T-helper 2 cell (primary cell): ENCODE data around the gene ZWILCH.

Source experiments
- DNase-seq, 5 experiments: peaks; one replicate each; pipeline versions ENCODE4 v3.0.0 to v3.0.0-alpha.2; 2012 to 2022

ZWILCH gene

DNA sequence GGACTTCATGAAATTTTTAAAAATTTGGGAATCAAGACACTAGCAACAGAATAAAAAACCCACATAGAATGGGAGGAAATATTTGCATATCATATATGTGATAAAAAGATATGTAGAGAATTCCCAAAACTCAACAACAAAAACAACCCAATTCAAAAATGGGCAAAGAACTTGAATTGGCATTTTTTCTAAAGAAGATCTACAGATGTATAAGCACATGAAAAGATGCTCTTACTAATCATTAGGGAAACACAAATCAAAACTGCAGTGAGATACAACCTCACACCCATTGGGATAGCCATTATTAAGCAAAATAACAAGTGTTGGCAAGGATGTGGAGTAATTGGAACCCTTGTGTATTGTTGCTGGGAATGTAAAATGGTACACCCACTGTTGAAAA lies 50.6 kb downstream of the ZWILCH start:
- DNase-seq = no peak

DNA sequence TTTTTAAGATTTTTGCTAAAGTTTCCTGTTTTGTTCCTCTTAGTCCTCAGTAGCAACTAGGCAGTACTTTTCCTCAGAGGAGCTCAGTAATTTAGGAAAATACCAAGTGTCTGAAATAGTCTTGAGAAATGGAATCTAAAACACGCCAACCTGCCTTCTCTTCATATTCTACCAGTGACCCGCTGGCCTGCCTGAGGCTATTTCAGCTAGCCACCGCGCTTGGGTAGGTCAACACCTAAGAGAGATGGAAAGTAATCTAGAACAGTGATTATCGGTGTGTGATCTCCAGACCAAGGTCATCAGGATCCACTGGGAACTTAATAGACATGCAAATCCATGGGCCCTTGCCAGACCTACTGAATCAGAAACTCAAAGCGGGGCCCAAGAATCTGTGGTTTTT lies 53.1 kb downstream of the ZWILCH start:
- DNase-seq = no peak

DNA sequence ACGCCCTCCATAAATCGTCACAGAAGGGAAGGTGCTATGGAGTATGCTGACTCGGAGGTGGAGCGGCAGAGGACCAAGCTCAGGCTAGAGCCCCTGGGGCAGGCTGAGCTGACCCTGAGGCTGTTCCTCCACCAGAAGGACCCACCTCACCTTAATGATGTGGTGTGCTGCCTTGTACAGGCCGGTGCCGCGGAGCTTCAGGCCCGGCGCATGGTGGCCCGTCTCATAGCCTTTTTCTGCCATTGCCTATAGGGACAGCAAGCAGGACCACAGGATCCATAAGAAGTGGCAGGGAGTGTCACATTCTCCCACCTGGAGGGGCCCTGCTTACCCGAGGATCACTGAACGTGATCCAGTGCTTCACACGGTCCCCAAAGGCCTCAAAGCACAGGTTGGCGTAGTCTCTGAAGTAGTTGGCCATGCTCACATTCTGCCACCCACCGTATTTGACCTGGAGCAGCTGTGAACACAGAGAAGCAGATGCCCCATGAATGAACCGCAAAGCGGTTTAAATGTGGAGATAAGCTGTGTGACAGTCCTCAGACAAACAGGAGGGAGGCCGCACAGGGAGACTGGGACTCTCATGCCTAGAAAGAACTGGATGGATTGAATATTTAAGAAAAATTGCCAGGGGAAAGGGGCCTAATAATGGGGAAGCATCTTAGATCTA lies 55.9 kb downstream of the ZWILCH start:
- no peak for DNase-seq

DNA sequence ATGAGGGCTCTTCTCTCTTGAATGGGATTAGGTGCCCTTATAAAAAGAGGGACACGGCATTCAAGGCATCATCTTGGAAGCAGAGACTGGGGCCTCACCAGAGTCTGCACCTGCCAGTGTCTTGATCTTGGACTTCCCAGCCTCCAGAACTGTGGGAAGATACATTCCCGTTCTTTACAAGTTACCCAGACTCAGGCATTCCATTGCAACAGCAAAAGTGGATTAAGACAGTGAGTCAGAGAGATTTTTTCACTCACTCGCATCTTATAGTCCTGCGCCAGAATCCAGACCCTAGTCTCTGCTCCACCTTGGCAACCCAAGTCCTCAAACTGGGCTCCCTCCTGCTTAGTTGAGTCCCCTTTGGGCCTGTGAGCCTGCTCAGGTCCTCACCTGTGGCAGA lies 58.0 kb downstream of the ZWILCH start:
- DNase-seq = no peak

DNA sequence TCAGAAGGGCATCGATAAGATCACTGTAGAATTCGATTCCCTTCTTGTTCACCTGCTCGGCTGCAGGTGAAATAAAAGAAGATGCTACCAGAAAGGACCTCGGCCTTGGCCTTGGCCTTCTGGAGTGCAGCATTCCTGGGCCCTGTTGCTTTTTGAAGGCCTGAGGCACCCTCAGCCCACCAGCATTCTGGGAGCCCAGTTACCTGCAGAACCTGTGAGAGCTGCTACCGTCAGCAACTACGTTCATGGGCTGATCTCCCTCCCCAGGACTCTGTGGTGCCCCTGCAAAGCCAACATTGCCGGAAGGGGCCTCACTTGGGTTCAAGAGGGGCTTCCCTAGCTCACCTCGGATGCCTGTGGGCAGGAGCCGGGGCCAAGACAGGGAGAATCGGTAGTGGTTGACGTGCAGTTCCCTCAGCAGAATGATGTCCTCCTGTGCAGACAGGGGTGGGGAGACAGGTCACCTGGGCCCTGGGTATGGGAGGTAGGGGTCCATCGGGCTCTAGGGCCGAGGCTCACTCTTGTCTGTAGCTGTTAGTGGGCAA lies 58.5 kb downstream of the ZWILCH start:
- no peak for DNase-seq

DNA sequence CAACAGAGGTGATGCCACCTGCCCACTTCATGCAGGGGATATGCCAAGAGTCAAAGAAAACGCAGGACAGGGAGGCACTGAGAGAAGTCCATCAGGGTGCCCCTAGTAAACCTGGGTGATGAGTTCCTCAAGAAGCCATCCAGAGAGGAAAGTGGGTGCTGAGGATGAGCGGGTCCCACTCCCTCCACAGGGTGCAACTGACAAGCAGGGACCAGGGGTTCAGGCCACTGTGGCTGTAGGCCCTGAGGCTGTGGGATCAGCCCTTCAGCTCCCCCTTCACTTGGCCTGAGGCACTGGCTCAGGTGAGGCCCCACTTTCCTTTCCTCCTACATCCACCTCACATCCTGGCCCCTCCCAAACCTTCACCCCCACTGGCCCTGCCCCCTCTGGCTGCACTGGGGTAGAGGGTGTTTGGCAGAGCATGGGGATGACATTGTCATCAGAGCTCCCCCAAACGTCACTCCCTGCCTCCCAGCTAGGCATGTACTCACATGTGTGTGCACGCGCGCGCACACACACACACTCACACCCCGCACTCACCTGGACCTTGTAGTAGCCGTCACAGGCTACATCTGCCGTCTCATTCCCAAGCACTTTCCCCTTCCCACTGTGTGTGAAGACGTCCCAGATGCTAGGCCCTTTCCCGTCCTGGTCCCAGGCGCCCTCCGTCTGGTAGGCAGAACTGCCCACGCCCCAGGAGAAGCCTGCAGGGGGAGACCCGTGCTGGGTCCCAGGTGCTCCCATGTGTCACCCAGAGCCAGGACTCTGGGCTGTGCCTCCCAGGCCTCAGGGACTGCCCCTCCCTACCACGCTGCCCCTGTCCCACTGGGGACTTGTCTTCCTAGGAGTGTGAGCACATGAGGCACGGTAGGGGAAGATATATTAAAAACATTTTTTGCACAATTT lies 59.3 kb downstream of the ZWILCH start:
- no peak for DNase-seq

DNA sequence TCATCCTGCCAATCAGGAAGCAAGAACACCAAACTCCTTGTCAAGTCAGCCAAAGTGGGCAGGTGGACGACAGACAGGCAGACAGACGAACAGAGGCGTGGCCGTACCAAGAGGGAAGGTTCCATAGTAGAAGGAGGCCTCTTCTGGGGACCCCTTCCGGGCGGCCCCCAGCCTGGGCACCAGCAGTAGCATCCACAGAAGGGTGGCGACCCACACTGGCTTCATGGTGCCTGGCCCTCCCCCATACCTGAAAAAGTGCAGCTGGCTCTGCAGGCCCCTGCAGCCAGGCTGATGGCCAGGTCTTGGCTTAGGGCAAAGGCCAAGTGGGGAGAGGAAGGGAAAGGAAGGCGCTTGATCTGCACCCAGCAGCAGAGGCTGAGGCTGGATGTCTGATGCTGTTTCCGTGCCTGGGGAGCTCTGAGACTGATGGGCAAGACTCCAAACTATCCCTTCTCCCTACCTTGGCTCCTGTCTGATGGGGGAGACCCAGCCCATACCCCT lies 60.1 kb downstream of the ZWILCH start:
- DNase-seq = no peak

DNA sequence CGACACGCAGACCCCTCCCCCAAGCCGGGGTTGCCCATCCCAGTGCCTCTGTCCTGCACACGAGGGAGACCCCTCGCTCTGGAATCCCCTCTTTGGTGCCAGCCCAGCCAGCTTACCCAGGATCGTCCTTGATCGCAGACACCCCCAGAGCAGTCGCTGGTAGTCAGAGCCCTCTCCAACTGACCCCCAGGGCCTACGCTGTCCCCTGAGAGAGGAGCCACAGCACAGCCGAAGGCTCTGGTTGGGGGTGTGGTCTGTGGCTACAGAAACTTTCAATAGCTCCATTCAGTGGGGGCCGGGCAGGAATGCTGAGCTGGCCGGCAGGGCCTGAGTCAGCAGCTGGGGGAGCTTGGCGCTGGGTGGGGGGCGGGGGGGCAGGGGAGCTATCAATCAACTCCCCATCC lies 60.6 kb downstream of the ZWILCH start, which contains the start of gene LCTL:
Gene LCTL, minus strand, starts transcription at position 258 of the 404 bp plus-strand sequence. CDS start 633 bp downstream, outside the sequence.
- no peak for DNase-seq

DNA sequence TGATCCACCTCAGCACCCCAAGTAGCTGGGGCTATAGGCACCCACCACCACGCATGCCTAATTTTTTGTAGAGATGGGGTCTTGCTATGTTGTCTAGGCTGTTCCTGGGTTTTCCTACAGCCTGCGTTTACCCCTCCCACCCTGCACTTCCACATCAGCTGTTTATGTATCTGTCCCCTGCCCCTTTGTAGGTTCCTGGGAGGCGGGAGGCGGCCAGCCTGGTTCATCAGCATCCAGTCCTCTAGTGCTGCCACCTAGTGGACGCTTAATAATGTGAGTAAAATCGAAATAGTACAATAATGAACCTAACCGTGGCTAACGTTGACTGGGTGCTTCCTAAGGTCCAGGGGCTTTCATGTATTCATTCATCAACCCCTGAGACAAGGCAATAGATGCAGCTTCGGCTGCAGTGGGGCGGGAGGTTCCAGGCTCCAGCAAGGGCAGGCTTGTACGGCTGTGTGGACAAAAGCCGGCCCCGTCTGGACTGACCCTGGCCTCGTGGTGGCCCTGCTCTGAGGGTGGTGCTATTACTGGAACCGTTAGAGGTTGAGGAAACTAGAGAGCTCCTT lies 61.9 kb downstream of the ZWILCH start:
- DNase-seq = peak in 4 of 5 experiments; percentile 9 to 61 (median 13)

DNA sequence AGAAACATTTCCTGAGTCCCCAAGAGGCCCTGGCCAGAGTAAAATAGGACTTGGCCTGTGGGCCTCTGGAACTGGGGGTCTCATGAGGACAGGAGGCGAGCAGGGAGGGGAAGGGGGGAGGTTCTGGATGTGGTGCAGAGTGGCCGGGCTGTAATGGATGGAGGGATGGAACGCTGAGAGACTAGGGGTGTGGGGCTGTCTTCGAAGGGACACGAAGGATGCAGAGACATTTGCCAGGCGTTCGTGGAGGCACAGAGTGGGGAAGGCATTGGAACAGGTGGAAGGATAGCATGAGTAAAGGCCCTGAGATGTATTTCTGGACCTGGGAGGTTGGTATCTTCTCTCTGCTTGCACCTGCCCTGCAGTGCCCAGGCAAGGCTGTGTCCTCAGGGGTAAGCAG lies 62.8 kb downstream of the ZWILCH start:
- DNase-seq = no peak

DNA sequence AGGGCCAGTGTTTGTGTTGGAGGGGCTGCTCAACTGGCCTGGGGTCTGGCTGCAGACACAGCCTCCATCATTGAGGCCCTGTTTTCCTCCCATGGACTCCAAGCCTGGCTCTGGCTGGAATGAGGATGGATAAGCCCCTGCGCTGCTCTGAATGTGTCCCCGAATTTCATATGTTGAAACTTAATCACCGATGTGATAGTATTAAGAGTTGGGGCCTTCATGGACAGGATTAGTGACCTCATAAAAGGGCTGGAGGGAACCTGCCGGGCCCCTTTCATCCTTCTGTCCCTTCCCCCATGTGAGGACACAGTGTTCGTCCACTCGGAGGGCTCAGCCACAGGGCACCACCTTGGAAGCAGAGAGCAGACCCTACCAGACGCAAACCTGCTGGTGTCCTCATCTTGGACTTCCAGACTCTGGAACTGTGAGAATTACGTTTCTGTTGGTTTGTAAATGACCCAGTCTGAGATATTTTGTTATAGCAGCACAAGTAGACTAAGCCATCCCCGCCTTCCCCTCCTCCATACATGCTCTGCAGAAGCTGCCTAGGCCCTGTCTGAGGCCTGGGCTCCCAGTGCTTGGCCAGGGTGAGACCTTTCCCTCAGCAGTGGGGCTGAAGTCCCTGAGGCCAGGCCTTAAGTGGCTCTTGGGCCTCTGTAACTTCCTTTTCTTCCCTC lies 64.5 kb downstream of the ZWILCH start:
- no peak for DNase-seq

DNA sequence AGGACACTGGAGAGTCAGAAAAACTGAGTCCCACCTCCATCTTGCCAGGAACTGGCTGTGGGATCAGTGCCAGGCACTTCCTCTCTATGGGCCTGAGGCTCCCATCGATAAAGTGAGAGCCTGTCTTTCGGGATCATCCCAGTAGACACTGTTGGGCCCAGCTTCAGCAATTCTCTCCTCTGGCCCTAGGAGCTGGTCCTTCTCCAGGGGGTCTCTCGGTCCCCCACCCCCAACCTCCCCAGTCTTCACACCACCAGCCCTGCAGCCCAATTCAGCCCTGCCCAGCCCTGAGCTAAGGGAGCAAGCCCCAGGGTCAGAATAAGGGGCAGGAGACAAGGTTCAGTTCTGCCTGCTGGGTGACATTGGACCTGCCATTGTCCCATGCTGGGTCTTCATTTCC lies 65.2 kb downstream of the ZWILCH start:
- no peak for DNase-seq

DNA sequence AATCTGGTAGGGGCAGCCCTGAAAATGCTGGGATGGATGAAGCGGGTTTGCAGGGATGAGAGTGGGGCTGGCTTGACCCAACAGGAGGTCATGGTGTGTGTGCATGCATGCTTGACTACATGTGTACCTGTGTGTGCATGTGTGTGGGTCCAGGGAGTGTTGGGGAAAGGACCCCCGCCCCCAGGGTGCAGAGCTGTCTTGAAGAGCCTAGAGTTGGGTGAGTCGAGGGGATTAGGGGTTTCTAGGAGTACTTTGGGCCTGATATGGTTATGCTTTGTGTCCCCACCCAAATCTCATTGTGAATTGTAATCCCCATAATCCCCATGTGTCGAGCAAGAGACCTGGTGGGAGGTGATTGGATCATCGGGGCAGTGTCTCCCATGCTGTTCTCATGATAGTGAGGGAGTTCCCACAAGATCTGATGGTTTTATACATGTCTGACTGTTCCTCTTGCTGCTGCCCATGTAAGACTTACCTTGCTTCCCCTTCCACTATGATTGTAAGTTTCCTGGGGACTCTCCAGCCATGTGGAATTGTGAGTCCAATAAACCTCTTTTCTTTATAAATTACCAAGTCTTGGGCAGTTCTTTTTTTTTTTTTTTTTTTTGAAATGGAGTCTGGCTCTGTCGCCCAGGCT lies 65.8 kb downstream of the ZWILCH start:
- DNase-seq = no peak

DNA sequence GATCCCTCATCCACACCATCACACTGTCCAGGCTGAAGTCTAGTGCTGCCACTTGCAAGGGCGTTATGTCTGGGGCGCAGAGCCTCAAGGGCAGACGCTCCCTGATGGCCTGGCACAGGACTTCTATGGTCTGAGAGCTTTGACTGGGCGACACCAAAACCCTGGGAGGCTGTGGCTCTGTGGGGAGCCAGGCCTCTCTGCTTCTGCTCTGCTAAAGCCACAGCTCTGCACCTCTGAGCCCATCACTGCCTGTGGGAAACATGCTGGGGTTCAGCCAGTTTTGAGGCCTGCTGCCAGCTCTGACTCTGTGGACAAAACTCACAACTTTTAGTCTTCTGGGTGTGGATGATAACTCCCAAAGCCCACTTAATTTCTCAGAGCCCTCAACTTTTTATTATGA lies 67.0 kb downstream of the ZWILCH start:
- DNase-seq = no peak

DNA sequence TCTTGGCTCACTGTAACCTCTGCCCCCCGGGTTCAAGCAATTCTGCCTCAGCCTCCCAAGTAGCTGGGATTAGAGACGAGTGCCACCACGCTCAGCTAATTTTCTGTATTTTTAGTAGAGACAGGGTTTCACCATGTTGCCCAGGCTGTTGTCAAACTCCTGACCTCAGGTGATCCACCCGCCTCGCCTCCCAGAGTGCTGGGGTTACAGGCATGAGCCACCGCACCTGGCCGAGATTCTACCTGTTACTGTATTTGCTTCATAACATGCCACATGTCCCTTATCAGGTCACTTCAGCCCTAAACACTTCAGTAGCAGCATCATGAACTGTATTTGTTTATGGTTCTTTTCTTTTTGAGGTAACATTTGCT lies 68.2 kb downstream of the ZWILCH start:
- no peak for DNase-seq

DNA sequence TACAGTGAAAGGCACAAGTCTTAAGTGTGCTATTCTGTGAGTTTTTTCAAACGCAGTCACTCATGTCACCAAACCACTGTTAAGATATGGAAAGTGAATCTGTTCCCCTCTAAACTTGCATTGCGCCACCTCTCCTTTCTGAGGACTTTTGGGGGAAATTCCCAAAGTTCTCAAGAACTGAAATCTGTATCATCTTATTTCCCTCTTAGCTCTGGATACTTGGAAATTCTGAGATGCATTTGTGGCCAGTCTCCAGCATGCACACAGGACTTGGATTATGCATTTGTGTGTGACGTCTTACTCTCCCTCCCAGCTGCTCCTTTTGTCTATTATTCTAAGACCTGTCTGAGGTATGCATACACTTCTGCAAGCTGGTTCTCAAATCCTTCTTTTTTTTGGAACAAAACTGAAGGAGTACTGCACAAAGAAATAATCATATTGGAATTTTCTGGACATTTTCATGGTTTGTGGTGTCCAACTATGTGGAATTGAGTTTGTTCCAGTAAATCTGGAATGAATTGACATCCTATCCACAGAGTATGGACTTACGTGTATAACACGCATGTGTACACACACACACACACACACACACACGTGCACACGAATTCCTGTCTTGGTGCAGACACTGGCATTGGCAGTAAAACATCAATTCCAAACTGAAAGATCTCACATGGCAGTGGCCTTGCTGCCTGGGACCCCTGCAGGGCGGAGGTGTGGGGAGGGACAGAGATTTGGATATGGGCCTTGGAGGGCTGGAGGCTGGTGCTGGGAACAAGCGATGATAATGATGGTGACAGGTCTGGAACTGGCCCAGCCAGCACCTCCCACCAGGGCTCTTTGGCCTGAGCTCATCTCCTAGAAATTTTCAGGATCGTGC lies 68.8 kb downstream of the ZWILCH start:
- DNase-seq = no peak

DNA sequence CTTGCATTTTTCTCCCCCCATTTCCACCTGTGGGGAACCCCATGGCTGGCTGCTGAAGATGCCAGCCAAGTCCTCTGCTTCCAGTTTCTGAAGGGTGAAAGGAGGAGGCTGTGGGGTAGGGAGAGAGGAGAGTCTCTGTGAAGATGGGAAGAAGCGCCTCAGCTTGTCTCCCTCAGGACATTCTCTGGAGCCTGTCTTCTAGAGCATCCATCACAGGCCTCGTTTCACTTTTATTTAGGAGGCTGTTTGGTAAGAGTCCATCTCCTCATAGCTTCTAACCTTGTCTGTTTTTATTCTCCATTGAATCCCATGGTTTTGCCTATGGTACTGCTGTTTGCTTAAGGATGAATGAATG lies 69.4 kb downstream of the ZWILCH start:
- no peak for DNase-seq

DNA sequence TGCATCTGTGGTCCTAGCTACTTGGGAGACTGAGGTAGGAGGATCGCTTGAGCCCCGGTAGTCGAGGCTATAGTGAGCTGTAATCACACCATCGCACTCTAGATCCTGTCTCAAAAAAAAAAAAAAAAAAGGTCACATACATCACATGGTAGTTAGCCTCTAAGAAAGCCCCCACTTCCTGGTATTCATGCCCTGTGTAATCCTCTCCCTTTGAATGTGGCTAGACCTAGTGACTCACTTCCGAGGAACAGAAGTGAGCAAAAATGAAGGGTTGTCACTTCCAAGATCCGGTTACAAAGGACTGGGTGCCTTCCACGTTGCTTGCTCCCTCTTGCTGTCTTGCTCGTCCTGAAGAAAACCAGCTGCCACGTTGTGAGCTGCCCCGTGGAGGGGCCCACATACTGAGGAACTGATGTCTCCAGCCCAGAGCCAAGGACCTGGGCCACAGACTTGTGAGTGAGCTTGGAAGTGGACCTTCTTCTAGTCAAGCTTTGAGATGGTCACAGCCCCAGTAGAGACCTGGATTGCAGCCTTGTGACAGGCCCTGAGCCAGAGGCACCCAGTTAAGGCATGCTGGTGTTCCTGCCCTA lies 73.3 kb downstream of the ZWILCH start:
- peak in 1 of 5 experiments; percentile 43 for DNase-seq

DNA sequence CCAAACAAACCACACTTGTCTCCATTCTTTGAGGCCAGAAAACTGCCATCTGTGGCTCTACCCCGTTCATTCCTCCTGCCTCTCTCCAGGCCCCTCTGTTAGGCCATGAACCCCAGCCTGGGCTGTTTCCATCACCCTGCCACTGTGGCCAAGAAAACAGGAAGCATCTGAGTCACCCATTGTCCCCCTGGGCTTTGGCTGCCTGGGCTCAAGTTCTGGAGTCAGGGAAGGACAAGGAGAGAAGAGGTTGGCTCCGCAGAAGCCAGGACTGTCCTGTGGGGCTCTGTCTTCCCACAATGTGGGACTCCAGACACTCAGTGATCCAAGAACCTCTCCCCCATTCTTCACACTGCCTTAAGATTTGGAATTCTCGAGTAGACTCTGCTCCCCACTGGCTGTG lies 75.5 kb downstream of the ZWILCH start:
- no peak for DNase-seq

DNA sequence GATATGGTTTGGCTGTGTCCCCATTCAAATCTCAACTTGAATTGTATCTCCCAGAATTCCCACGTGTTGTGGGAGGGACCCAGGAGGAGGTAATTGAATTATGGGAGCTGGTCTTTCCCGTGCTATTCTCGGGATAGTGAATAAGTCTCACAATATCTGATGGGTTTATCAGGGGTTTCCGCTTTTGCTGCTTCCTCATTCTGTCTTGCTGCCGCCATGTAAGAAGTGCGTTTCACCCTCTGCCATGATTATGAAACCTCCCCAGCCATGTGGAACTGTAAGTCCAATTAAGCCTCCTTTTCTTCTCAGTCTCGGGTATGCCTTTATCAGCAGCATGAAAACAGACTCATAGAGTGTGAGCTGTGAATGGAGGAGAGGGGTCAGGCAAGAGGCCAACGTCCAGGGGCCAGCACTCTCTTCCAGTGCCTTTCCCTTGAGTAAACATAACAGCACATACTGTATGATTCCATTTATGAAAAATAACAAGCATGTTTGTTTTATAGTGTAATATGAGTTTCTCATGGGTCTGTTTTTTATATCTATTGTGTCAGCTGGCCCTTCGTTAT lies 76.9 kb downstream of the ZWILCH start:
- DNase-seq = no peak
